Uterus (tissue), 4 donors: ENCODE measurements around the gene S100A2. TPM values are rescaled to one million over a fixed set of nuclear protein-coding genes. Genes with fewer than 3 reads are reported as not detected.
A peak's percentile ranks its signal among the peaks of the same experiment; 100 is the strongest.

Experiments used
- DNase-seq, 2 donors: peaks; one replicate each; pipeline ENCODE4 v3.0.0-alpha.2; 2019 to 2020
- H3K27ac ChIP-seq, 2 donors: fragments of 200-600 bp; sonication (generic); 1 replicate in 1 of 2; 2 replicates in 1 of 2; pipeline ENCODE4 v1.5.1; 2016 to 2018
- H3K27me3 ChIP-seq, 2 donors: fragments of 200-600 bp; sonication (generic); one replicate each; pipeline ENCODE4 v1.5.1; 2018 to 2019; ENCODE audit warnings: control low read depth in 1 of 2
- H3K36me3 ChIP-seq, 2 donors: fragments of 200-600 bp; sonication (generic); one replicate each; pipeline ENCODE4 v1.5.1; 2019; ENCODE audit warnings: control low read depth in 1 of 2
- H3K4me1 ChIP-seq, 2 donors: fragments of 200-600 bp; sonication (generic); one replicate each; pipeline ENCODE4 v1.5.1; 2018 to 2019; ENCODE audit warnings: control low read depth in 1 of 2
- H3K4me3 ChIP-seq, 2 donors: fragments of 200-600 bp; sonication (generic); 1 replicate in 1 of 2; 2 replicates in 1 of 2; pipeline ENCODE4 v1.5.1; 2018 to 2019; ENCODE audit warnings: mild to moderate bottlenecking in 1 of 2
- H3K9me3 ChIP-seq, 2 donors: fragments of 200-600 bp; sonication (generic); one replicate each; pipeline ENCODE4 v1.5.1; 2019; ENCODE audit warnings: control low read depth in 1 of 2
- POLR2A ChIP-seq, 2 donors: fragments of 450-650 bp; IDR thresholded peaks; one replicate each; pipeline ENCODE4 v1.6.1; 2016; ENCODE audit warnings: antibody characterized with exemption in 2 of 2, mild to moderate bottlenecking in 1 of 2, moderate library complexity in 1 of 2
- intact Hi-C: fragments of 100-400 bp; cut with DNase I; formaldehyde crosslinking; loops from one replicate; pipeline ENCODE4 v1.15.1; 2023; ENCODE audit warnings: low total_unique reads
- total RNA-seq, 4 donors: library from RNA; depleted of rRNA in 3 of 4; stranded (reverse); fragments of >200 nt in 3 of 4; gene quantifications; one replicate each; pipeline versions ENCODE4 v1.1.0 to v1.2.4, GENCODE V29; 2014 to 2023
- TF ChIP-seq, protein P1 (sequence below), 4 experiments: fragments of 200-600 bp in 2 of 4; fragments of 450-650 bp in 2 of 4; sonication (generic) in 2 of 4; IDR thresholded peaks; one replicate each; pipeline ENCODE4 v1.5.1; 2016 to 2019; ENCODE audit warnings: antibody characterized with exemption in 4 of 4, mild to moderate bottlenecking in 2 of 4, moderate library complexity in 1 of 4
- donor health status: DM: yes; HTN: yes; CAD: no.

S100A2 gene
- total RNA-seq, 4 donors from 2014 or later = 2.1 to 2.7 TPM; not detected in 2

DNA sequence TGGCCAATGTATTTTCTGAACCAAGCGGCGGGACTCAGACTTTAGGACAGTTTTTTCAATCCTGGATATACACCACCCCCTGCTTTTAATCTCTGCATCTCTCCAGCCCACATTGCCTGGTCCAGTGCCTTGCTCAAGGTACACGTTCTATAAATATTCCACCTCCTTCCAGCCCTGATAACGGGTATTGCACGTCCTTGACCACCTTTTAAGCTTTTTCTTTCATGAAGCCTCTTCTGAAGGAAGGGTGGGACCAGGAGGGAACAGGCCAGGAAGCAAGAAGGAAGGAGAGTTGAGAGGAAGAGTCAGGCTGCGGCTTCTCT lies 43.9 kb upstream of the S100A2 start:
- Histone ChIP-seq H3K27ac (peak overlapping the region; percentile 90 to 94), H3K4me3 (peak overlapping the region; percentile 24 to 28), H3K36me3 (no peaks in the 10 kb centered on the region), H3K4me1 (peaks cover 8 to 12% of the 10 kb centered on the region in 2 donors), H3K9me3 (no peaks in the 10 kb centered on the region), H3K27me3 (no peaks in the 10 kb centered on the region)
- no peak for TF ChIP-seq POLR2A (IDR thresholded peaks at IDR 0.05)
- TF ChIP-seq, protein P1, sequence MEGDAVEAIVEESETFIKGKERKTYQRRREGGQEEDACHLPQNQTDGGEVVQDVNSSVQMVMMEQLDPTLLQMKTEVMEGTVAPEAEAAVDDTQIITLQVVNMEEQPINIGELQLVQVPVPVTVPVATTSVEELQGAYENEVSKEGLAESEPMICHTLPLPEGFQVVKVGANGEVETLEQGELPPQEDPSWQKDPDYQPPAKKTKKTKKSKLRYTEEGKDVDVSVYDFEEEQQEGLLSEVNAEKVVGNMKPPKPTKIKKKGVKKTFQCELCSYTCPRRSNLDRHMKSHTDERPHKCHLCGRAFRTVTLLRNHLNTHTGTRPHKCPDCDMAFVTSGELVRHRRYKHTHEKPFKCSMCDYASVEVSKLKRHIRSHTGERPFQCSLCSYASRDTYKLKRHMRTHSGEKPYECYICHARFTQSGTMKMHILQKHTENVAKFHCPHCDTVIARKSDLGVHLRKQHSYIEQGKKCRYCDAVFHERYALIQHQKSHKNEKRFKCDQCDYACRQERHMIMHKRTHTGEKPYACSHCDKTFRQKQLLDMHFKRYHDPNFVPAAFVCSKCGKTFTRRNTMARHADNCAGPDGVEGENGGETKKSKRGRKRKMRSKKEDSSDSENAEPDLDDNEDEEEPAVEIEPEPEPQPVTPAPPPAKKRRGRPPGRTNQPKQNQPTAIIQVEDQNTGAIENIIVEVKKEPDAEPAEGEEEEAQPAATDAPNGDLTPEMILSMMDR (IDR thresholded peaks at IDR 0.05) = no peak
- intact Hi-C loops = no loop called here
- DNase-seq = no peak

DNA sequence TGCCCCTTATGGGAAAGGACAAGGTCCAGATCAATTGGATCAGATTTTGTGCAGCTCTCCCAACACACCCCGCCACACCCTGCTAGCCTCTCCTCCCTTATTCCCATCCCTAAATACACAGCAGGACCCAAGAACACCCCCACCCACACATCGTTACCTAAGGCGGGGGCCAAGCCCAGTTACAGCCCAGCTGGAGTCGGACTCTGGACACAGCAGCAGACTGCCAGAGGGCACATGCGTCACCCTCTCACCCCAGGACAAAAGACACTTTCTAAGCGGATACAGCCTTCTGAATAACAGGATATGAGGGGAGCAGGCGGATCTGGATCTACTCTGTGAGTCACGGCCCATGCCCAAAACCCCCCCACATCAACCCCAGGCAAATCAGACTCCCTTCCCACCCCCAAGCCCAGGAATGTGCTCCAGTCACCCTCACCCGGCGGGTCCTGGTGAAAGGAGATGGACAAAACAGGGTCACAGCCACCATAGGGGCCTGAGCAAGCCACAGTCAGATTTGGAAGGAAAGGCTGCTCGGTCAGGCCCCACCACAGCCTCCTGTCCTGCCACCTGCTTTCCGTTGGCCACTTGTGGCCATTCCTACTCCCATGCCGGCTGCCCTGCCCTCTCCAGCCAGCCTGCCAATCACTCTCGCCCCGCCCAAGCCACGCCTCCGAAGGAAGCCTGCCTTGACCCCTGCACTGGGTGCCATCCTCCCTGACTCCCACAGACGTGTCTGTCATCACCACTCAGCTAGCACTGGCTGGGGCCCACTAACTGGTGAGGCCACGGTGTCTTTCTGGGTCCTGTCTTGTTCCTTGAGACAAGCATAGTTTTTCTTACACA lies 43.3 kb upstream of the S100A2 start:
- intact Hi-C loops = no loop called here
- Histone ChIP-seq H3K4me3 (peak overlapping the region; percentile 24 to 28), H3K4me1 (peaks cover 8 to 12% of the 10 kb centered on the region in 2 donors), H3K36me3 (no peaks in the 10 kb centered on the region), H3K9me3 (no peaks in the 10 kb centered on the region), H3K27ac (peak overlapping the region; percentile 90 to 94), H3K27me3 (no peaks in the 10 kb centered on the region)
- TF ChIP-seq POLR2A (IDR thresholded peaks at IDR 0.05) = peak; percentile 61 to 79
- TF ChIP-seq, protein P1 (IDR thresholded peaks at IDR 0.05) = peak in 2 of 4 experiments; percentile 1 to 2
- peak; percentile 75 to 88 for DNase-seq

DNA sequence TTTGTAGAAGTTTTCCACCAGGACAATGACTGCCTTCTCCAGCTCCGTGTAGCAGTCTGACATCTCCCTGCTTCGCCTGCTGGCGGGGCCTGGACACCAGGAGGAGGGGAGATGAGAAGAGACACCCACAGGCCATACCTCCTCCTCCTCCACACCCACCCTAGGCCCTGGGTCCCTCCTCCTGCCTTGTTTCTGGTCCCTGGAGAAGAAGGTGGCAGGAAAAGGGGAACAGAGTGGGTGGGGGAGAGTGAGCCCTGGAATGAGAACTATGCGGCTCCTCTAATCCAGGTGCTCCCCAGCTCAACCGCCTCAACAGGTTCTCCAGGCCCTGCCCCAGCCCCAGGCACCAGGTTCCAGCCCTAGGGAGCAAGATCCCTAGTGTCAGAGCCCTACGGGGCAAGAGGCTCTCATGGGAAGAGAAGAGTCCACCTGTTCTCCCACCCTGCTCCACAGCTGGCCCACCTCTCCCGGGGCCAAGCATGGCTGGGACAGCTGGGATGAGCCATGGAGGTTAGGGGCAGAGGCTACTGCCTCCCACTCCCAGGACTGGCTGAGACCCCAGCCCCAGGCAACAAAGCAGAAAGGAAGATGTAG lies 42.5 kb upstream of the S100A2 start:
- no peaks in the 10 kb centered on the region for H3K36me3 ChIP-seq
- DNase-seq = no peak
- intact Hi-C loops = no loop called here
- no peak for TF ChIP-seq POLR2A (IDR thresholded peaks at IDR 0.05)
- TF ChIP-seq, protein P1 (IDR thresholded peaks at IDR 0.05) = no peak
- peak overlapping the region; percentile 90 to 94 for H3K27ac ChIP-seq
- H3K9me3 ChIP-seq = no peaks in the 10 kb centered on the region
- peaks cover 8 to 12% of the 10 kb centered on the region in 2 donors for H3K4me1 ChIP-seq
- peak overlapping the region; percentile 24 to 28 for H3K4me3 ChIP-seq
- no peaks in the 10 kb centered on the region for H3K27me3 ChIP-seq

DNA sequence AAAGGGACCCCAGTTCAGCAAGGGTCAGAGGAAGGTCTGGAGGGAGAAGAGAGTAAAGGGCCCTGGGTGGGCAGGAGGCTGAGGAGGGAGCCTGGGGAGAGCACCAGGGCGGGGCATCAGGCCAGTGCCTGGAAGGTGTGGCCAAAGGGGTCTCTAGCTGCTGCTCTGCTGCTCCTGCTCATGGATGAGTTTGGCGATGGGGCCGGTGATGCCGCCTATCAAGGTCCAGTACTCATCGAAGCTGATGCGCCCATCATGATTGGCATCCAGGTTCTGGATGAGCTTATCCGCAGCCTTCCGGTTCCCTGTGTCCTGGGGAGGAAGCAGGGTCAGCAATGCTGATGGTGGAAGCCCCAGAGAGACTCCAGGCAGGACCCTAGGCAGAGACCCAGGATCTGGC lies 41.7 kb upstream of the S100A2 start:
- Histone ChIP-seq H3K27ac (peak overlapping the region; percentile 90 to 94), H3K4me3 (no peak overlapping the region), H3K4me1 (peaks cover 8 to 12% of the 10 kb centered on the region in 2 donors), H3K27me3 (no peaks in the 10 kb centered on the region), H3K9me3 (no peaks in the 10 kb centered on the region), H3K36me3 (no peaks in the 10 kb centered on the region)
- TF ChIP-seq, protein P1 (IDR thresholded peaks at IDR 0.05) = no peak
- no peak for TF ChIP-seq POLR2A (IDR thresholded peaks at IDR 0.05)
- DNase-seq = no peak
- intact Hi-C loops = no loop called here

DNA sequence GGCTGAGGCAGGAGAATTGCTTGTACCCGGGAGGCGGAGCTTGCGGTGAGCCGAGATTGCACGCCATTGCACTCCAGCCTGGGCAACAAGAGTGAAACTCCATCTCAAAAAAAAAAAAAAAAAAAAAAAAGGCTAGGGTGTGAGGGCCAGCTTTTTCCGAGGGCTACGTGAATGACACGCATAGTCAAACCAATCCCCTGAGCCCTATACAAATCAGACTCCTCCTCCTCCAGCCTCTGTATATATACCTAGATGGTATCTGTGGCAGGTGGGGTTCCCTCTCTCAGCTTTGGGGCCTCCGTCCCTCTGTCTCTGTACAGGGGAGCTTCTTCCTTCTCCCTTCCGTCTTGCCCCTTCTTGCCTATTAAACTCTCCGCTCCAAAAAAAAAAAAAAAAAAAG lies 40.5 kb upstream of the S100A2 start:
- no peak for DNase-seq
- H3K27ac ChIP-seq = no peak overlapping the region
- intact Hi-C loops = no loop called here

More for the DNA sequence above, 40.5 kb upstream of the S100A2 start:
- Histone ChIP-seq H3K27me3 (no peaks in the 10 kb centered on the region), H3K4me1 (peaks cover 8 to 12% of the 10 kb centered on the region in 2 donors), H3K4me3 (no peak overlapping the region), H3K36me3 (no peaks in the 10 kb centered on the region), H3K9me3 (no peaks in the 10 kb centered on the region)
- TF ChIP-seq, protein P1 (IDR thresholded peaks at IDR 0.05) = no peak
- no peak for TF ChIP-seq POLR2A (IDR thresholded peaks at IDR 0.05)
